IMR-90 (cell line): Measurements from ENCODE around the gene KRTAP5-4. TPM values are rescaled to one million over a fixed set of nuclear protein-coding genes. Genes with fewer than 3 reads are reported as not detected.

ENCODE experiments used
- ATAC-seq: fragments of 200-7000 bp; cut with Tn5 transposase; 2 replicates; pipeline ENCODE4 v1.9.1; 2020; ENCODE audit warnings: low read depth, mild to moderate bottlenecking, moderate library complexity
- BruUV-seq: library from RNA; stranded (reverse); fragments of 400-500 nt; replicated peaks from 2 replicates; lab custom pipeline; 2021; lab: Mats Ljungman, UMichigan
- CTCF ChIA-PET: fragments of 300-600 bp; formaldehyde crosslinking; extraction: SDS; loops from one replicate; lab custom pipeline; 2021; ENCODE audit warnings: antibody characterized with exemption; lab: Yijun Ruan, JAX
- POLR2A ChIA-PET: fragments of 300-600 bp; sonication (Branson Sonifier 250); formaldehyde crosslinking; loops from one replicate; lab custom pipeline; 2022; ENCODE audit warnings: antibody characterized with exemption; ENCODE audit not compliant: unreplicated experiment; lab: Charles Lee
- DNase-seq: peaks from one replicate; pipeline ENCODE4 v3.0.0; 2013
- H2AFZ ChIP-seq: replicated peaks from 2 replicates; pipeline ENCODE3; 2013; ENCODE audit warnings: low read length, mild to moderate bottlenecking; ENCODE audit not compliant: poor library complexity
- H2AK5ac ChIP-seq: 2 replicates; pipeline ENCODE4 v1.6.1; 2013; ENCODE audit warnings: low read depth, low read length, inconsistent platforms
- H2AK9ac ChIP-seq: replicated peaks from 2 replicates; pipeline ENCODE3; 2013; ENCODE audit warnings: mild to moderate bottlenecking, low read depth, low read length, moderate library complexity; ENCODE audit not compliant: poor library complexity
- H2BK120ac ChIP-seq: 2 replicates; pipeline ENCODE4 v1.6.1; 2013; ENCODE audit warnings: low read depth, low read length, inconsistent platforms
- H2BK15ac ChIP-seq: 3 replicates; pipeline ENCODE4 v1.6.1; 2013; ENCODE audit warnings: low read depth, low read length, inconsistent platforms
- H2BK20ac ChIP-seq: 2 replicates; pipeline ENCODE4 v1.6.1; 2013; ENCODE audit warnings: low read depth, mild to moderate bottlenecking, inconsistent platforms, low read length, moderate library complexity
- H2BK5ac ChIP-seq: 2 replicates; pipeline ENCODE4 v1.6.1; 2013; ENCODE audit warnings: mild to moderate bottlenecking, low read depth, low read length, inconsistent platforms; ENCODE audit not compliant: poor library complexity, severe bottlenecking
- H3K14ac ChIP-seq: replicated peaks from 2 replicates; pipeline ENCODE4 v1.6.1; 2013; ENCODE audit warnings: low read depth, low read length, inconsistent platforms
- H3K18ac ChIP-seq: 2 replicates; pipeline ENCODE4 v1.6.1; 2013; ENCODE audit warnings: low read depth, low read length, control low read depth
- H3K23ac ChIP-seq: 2 replicates; pipeline ENCODE4 v1.6.1; 2013; ENCODE audit warnings: low read depth, low read length, inconsistent platforms
- H3K27ac ChIP-seq: 2 replicates; pipeline ENCODE4 v1.5.1; 2013; ENCODE audit warnings: mild to moderate bottlenecking, control low read depth, low read length; ENCODE audit not compliant: insufficient read depth
- H3K27me3 ChIP-seq: 2 replicates; pipeline ENCODE4 v1.6.1; 2013; ENCODE audit warnings: low read length; ENCODE audit not compliant: control insufficient read depth, insufficient read depth
- H3K36me3 ChIP-seq: 2 replicates; pipeline ENCODE4 v1.6.1; 2013; ENCODE audit warnings: low read length, mixed read lengths; ENCODE audit not compliant: control insufficient read depth, insufficient read depth
- H3K4ac ChIP-seq: 2 replicates; pipeline ENCODE4 v1.6.1; 2013; ENCODE audit warnings: low read depth, low read length, inconsistent platforms
- H3K4me1 ChIP-seq: 2 replicates; pipeline ENCODE4 v1.6.1; 2013; ENCODE audit warnings: low read length, mixed read lengths; ENCODE audit not compliant: control insufficient read depth, insufficient read depth
- H3K4me2 ChIP-seq: 2 replicates; pipeline ENCODE4 v1.6.1; 2013; ENCODE audit warnings: low read depth, mild to moderate bottlenecking, control low read depth, low read length, moderate library complexity
- H3K4me3 ChIP-seq: 2 replicates; pipeline ENCODE4 v1.5.1; 2013; ENCODE audit warnings: low read depth, mild to moderate bottlenecking, control low read depth, low read length, moderate library complexity; ENCODE audit not compliant: insufficient read depth
- H3K56ac ChIP-seq: 2 replicates; pipeline ENCODE4 v1.6.1; 2013; ENCODE audit warnings: low read length, inconsistent platforms; ENCODE audit not compliant: insufficient read depth; ENCODE audit errors: extremely low read depth
- H3K79me1 ChIP-seq, 2 experiments: 2 replicates each; pipeline ENCODE4 v1.6.1; 2013; ENCODE audit warnings: low read length in 2 of 2, inconsistent platforms in 1 of 2, low read depth in 1 of 2
- H3K9ac ChIP-seq: 2 replicates; pipeline ENCODE4 v1.6.1; 2013; ENCODE audit warnings: low read depth, low read length, control low read depth
- H3K9me1 ChIP-seq: 2 replicates; pipeline ENCODE4 v1.6.1; 2013; ENCODE audit warnings: low read length, inconsistent platforms; ENCODE audit not compliant: insufficient read depth
- H3K9me3 ChIP-seq: 2 replicates; pipeline ENCODE4 v1.6.1; 2013; ENCODE audit warnings: low read length; ENCODE audit not compliant: control insufficient read depth, insufficient read depth
- H4K20me1 ChIP-seq: 2 replicates; pipeline ENCODE4 v1.6.1; 2013; ENCODE audit warnings: low read length, inconsistent platforms; ENCODE audit not compliant: insufficient read depth
- H4K5ac ChIP-seq: 2 replicates; pipeline ENCODE4 v1.6.1; 2013; ENCODE audit warnings: mild to moderate bottlenecking, low read depth, low read length, control low read depth
- H4K8ac ChIP-seq, 2 experiments: 2 replicates each; pipeline ENCODE4 v1.6.1; 2013; ENCODE audit warnings: low read depth in 2 of 2, low read length in 2 of 2, control low read depth in 1 of 2, inconsistent platforms in 1 of 2
- H4K91ac ChIP-seq: 2 replicates; pipeline ENCODE4 v1.6.1; 2013; ENCODE audit warnings: low read depth, low read length, inconsistent platforms; ENCODE audit not compliant: insufficient read depth
- BHLHE40 ChIP-seq: fragments of 150-350 bp; IDR thresholded peaks from 2 replicates; pipeline ENCODE4 v1.6.1; 2016; ENCODE audit warnings: mild to moderate bottlenecking, low read depth, low read length
- CEBPB ChIP-seq: IDR thresholded peaks from 2 replicates; pipeline ENCODE4 v1.6.1; 2012; ENCODE audit warnings: low read depth, low read length, improper control_type of control experiment
- CHD1 ChIP-seq: IDR thresholded peaks from 2 replicates; pipeline ENCODE4 v1.6.1; 2012; ENCODE audit warnings: low read depth, low read length, improper control_type of control experiment
- ELK1 ChIP-seq: fragments of 150-350 bp; IDR thresholded peaks from 2 replicates; pipeline ENCODE4 v1.6.1; 2016; ENCODE audit warnings: low read depth, mild to moderate bottlenecking, low read length, moderate library complexity, borderline replicate concordance
- FOS ChIP-seq: fragments of 150-350 bp; IDR thresholded peaks from 2 replicates; pipeline ENCODE4 v1.6.1; 2016; ENCODE audit warnings: low read depth, low read length
- MAFK ChIP-seq: IDR thresholded peaks from 2 replicates; pipeline ENCODE4 v1.6.1; 2012; ENCODE audit warnings: low read depth, low read length, improper control_type of control experiment
- MAZ ChIP-seq: IDR thresholded peaks from 2 replicates; pipeline ENCODE4 v1.6.1; 2012; ENCODE audit warnings: low read depth, mild to moderate bottlenecking, low read length, improper control_type of control experiment, moderate library complexity, borderline replicate concordance
- MXI1 ChIP-seq: IDR thresholded peaks from 2 replicates; pipeline ENCODE4 v1.6.1; 2012; ENCODE audit warnings: low read depth, mild to moderate bottlenecking, low read length, moderate library complexity, borderline replicate concordance
- POLR2A ChIP-seq: IDR thresholded peaks from 2 replicates; pipeline ENCODE4 v1.6.1; 2012; ENCODE audit warnings: mild to moderate bottlenecking, low read depth, low read length
- RAD21 ChIP-seq: IDR thresholded peaks from 2 replicates; pipeline ENCODE4 v1.6.1; 2012; ENCODE audit warnings: low read length, improper control_type of control experiment
- RCOR1 ChIP-seq: IDR thresholded peaks from 2 replicates; pipeline ENCODE4 v1.6.1; 2012; ENCODE audit warnings: mild to moderate bottlenecking, low read length, improper control_type of control experiment; ENCODE audit not compliant: insufficient replicate concordance
- RFX5 ChIP-seq: IDR thresholded peaks from 2 replicates; pipeline ENCODE4 v1.8.0; 2012; ENCODE audit warnings: low read depth, mild to moderate bottlenecking, low read length, moderate library complexity
- SMC3 ChIP-seq: fragments of 150-350 bp; IDR thresholded peaks from 2 replicates; pipeline ENCODE4 v1.6.1; 2016; ENCODE audit warnings: low read depth, mild to moderate bottlenecking, antibody characterized with exemption, low read length, moderate library complexity
- WGBS, 2 experiments: methylation state at CpG; one replicate each; pipeline versions ENCODE4 v1.1.5 to v1.1.7; 2013; ENCODE audit warnings: missing lambda C conversion rate in 2 of 2; ENCODE audit not compliant: insufficient read length in 1 of 2; ENCODE audit errors: extremely low coverage in 2 of 2; 5-methylcytosine and 5-hydroxymethylcytosine counted together
- dilution Hi-C: fragments of 300-500 bp; cut with HindIII; formaldehyde crosslinking; loops from one replicate; pipeline ENCODE4 v1.14.3; 2018; ENCODE audit warnings: low sequenced_read_pairs; ENCODE audit not compliant: unreplicated experiment
- in situ Hi-C: fragments of 300-500 bp; cut with MboI; formaldehyde crosslinking; loops from 3 replicates; pipeline ENCODE4 v1.14.3; 2019; ENCODE audit warnings: low sequenced_read_pairs, inconsistent platforms, mixed read lengths
- intact Hi-C: fragments of 100-400 bp; cut with micrococcal nuclease; formaldehyde crosslinking; loops from 2 replicates; pipeline ENCODE4 v1.10.0; 2022
- polyA plus RNA-seq, 3 experiments: library from polyadenylated mRNA; depleted of rRNA; stranded (reverse); fragments of >200 nt; gene quantifications; 2 replicates each; pipeline ENCODE4 v1.2.3, GENCODE V29; 2012; ENCODE audit warnings: low replicate concordance in 1 of 3
- total RNA-seq: library from RNA; depleted of rRNA; stranded (reverse); fragments of >200 nt; gene quantifications from 2 replicates; pipeline ENCODE4 v1.2.3, GENCODE V29; 2012
- TF ChIP-seq, protein P1 (sequence below): fragments of 150-350 bp; IDR thresholded peaks from 2 replicates; pipeline ENCODE4 v1.6.1; 2017; ENCODE audit warnings: mild to moderate bottlenecking, antibody characterized with exemption, low read length, low read depth
- TF ChIP-seq, protein P2 (sequence below): conservative IDR thresholded peaks from 2 replicates; pipeline ENCODE4 v1.5.1; 2012; ENCODE audit warnings: mild to moderate bottlenecking, low read depth, low read length, improper control_type of control experiment

Gene KRTAP5-4
- total and polyA plus RNA-seq, 2 of the 4 experiments (the other 2 are of a cell fraction), result not detected

DNA sequence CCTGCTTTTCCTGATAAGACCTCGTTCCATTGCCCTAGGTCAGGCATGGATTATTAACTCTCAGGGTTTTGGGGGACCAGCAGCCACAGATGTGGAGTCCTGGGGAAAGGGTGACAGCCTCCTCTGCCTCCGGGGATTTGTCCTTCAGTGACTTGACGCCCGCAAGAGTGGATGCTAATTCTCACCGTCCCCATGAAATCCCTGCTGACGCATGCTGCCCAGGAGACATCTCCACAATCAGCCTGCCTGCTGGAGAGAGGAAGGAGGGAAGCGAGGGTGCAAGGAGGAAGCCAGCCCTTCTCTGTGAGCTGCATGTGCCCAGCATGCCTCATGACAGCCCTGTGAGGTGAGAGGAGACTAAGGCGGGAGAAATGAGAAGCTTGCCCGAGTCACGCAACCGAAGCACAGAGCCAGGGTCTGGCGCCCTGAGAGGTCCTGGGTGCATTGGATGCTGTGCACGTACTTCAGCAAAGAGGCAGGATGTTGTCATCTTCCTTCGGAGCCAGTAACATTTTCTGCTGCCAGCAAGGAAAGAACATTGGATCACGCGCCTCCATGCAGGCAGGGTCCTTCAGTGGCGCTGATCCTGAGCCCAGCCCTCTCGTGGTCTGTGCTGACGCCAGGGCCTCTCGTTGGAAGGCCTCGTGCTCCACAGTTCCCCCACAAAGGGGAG is 47.7 kb upstream of the KRTAP5-4 start:
- in situ Hi-C loops, result no loop called here
- Histone ChIP-seq H3K4ac (no peak overlapping the region), H3K36me3 (no peaks in the 10 kb centered on the region), H2AK5ac (no peak overlapping the region), H3K9me1 (no peaks in the 10 kb centered on the region; the same call in 1 of the 2 replicates), H2BK15ac (no peak overlapping the region), H2BK20ac (no peak overlapping the region), H4K8ac (no peak overlapping the region), H4K20me1 (no peaks in the 10 kb centered on the region), H2AK9ac (no peak overlapping the region), H2AFZ (no peak overlapping the region), H3K4me3 (no peak overlapping the region), H3K79me1 (no peaks in the 10 kb centered on the region), H3K9me3 (0 out of 2 replicates have a peak, but pooled peaks cover 2% of the 10 kb centered on the region), H3K27me3 (peaks cover 49% of the 10 kb centered on the region), H2BK120ac (no peak overlapping the region), H3K14ac (no peak overlapping the region), H3K4me2 (no peak overlapping the region), H3K27ac (no peak overlapping the region), H3K18ac (no peak overlapping the region), H3K56ac (no peak overlapping the region), H3K23ac (no peak overlapping the region), H3K9ac (no peak overlapping the region), H3K4me1 (no peaks in the 10 kb centered on the region), H2BK5ac (no peak overlapping the region), H4K91ac (no peak overlapping the region), H4K5ac (no peak overlapping the region)
- ATAC-seq (no peak), DNase-seq (no peak)
- intact Hi-C loops, result no loop called here
- ChIA-PET POLR2A (no interaction called here), CTCF (no interaction called here)
- WGBS, 2 experiments, result 52% methylated on average over 11 of the region's 21 CpGs; no CpG with 5 or more reads in 1 of the 2 experiments
- dilution Hi-C loops, result no loop called here
- BruUV-seq, result no TSS peak
- TF ChIP-seq RFX5 (no peak), POLR2A (no peak), SMC3 (no peak), MAZ (no peak), RAD21 (no peak), MAFK (no peak), RCOR1 (no peak), ELK1 (no peak), CEBPB (no peak), FOS (no peak), BHLHE40 (no peak), CHD1 (no peak), MXI1 (no peak)
- TF ChIP-seq, protein P1, sequence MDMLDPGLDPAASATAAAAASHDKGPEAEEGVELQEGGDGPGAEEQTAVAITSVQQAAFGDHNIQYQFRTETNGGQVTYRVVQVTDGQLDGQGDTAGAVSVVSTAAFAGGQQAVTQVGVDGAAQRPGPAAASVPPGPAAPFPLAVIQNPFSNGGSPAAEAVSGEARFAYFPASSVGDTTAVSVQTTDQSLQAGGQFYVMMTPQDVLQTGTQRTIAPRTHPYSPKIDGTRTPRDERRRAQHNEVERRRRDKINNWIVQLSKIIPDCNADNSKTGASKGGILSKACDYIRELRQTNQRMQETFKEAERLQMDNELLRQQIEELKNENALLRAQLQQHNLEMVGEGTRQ, result no peak
- TF ChIP-seq, protein P2, sequence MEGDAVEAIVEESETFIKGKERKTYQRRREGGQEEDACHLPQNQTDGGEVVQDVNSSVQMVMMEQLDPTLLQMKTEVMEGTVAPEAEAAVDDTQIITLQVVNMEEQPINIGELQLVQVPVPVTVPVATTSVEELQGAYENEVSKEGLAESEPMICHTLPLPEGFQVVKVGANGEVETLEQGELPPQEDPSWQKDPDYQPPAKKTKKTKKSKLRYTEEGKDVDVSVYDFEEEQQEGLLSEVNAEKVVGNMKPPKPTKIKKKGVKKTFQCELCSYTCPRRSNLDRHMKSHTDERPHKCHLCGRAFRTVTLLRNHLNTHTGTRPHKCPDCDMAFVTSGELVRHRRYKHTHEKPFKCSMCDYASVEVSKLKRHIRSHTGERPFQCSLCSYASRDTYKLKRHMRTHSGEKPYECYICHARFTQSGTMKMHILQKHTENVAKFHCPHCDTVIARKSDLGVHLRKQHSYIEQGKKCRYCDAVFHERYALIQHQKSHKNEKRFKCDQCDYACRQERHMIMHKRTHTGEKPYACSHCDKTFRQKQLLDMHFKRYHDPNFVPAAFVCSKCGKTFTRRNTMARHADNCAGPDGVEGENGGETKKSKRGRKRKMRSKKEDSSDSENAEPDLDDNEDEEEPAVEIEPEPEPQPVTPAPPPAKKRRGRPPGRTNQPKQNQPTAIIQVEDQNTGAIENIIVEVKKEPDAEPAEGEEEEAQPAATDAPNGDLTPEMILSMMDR, result no peak
